ENCODE measurements around the gene VWA2. TPM values are rescaled to one million over a fixed set of nuclear protein-coding genes. Genes with fewer than 3 reads are reported as not detected.

VWA2 gene, protein sequence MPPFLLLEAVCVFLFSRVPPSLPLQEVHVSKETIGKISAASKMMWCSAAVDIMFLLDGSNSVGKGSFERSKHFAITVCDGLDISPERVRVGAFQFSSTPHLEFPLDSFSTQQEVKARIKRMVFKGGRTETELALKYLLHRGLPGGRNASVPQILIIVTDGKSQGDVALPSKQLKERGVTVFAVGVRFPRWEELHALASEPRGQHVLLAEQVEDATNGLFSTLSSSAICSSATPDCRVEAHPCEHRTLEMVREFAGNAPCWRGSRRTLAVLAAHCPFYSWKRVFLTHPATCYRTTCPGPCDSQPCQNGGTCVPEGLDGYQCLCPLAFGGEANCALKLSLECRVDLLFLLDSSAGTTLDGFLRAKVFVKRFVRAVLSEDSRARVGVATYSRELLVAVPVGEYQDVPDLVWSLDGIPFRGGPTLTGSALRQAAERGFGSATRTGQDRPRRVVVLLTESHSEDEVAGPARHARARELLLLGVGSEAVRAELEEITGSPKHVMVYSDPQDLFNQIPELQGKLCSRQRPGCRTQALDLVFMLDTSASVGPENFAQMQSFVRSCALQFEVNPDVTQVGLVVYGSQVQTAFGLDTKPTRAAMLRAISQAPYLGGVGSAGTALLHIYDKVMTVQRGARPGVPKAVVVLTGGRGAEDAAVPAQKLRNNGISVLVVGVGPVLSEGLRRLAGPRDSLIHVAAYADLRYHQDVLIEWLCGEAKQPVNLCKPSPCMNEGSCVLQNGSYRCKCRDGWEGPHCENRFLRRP
- total RNA-seq: not detected in 2 replicates

DNA sequence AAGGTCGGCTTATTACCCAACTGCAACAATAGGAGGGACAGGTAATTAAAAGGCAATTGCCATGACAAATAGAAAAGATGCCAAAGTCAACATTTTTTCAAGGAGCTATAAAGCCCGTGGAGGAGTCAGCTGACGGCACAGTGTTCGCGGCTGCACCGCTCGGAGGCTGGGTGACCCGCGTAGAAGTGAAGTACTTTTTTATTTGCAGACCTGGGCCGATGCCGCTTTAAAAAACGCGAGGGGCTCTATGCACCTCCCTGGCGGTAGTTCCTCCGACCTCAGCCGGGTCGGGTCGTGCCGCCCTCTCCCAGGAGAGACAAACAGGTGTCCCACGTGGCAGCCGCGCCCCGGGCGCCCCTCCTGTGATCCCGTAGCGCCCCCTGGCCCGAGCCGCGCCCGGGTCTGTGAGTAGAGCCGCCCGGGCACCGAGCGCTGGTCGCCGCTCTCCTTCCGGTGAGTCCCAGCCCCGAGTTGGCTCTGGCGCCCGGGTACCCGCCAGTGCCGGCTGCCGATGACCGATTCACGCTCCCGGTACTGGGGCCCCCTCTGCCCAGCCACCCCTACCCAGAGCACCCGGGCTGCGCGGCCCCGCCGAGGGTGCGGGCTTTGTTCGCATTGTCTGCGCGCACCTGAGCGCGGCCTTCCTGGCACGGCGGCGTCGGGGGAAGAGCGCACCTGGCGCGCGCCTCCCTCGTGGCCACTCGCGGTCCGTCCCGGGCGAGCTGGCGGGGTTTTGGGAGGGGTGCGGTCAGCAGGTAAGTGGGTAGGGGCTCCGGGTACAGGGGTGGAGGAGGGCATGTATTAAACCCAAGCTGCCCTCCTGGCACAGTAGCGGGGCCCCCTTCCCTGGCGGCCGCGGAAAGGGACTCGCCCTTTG lies at the start of gene VWA2:
VWA2 (plus strand) TSS at position 138 of the 877 bp plus-strand sequence. CDS start 9,460 bp downstream, outside the sequence.

Other genes starting within 250 kb of the VWA2 start
- under 0.01 TPM in 2 replicates for gene ADRB1, start 195.4 kb upstream of the VWA2 start, total RNA-seq
- gene CCDC186, start 65.1 kb upstream of the VWA2 start, total RNA-seq: 12.7 and 15.3 TPM in 2 replicates
- not detected in 2 replicates for gene TDRD1, start 59.9 kb upstream of the VWA2 start, total RNA-seq
- 5.5 and 8.4 TPM in 2 replicates for gene AFAP1L2, start 165.2 kb downstream of the VWA2 start, total RNA-seq